Heart left ventricle (tissue), 16 donors: ENCODE results near the gene AGMO. TPM values are rescaled to one million over a fixed set of nuclear protein-coding genes. Genes with fewer than 3 reads are reported as not detected.

Experiments used
- ATAC-seq, 4 donors: fragments of 200-7000 bp; cut with Tn5 transposase; one replicate each; pipeline ENCODE4 v1.9.1; 2020 to 2022; ENCODE audit warnings: moderate library complexity in 4 of 4, mild to moderate bottlenecking in 3 of 4, moderate number of reproducible peaks in 1 of 4
- DNase-seq, 5 donors: peaks; one replicate each; pipeline ENCODE4 v3.0.0-alpha.2; 2020
- H3K27ac ChIP-seq, 12 donors: fragments of 200-600 bp; sonication (generic) in 4 of 12; one replicate each; pipeline versions ENCODE4 v1.5.0 to v1.8.0; 2016 to 2022; ENCODE audit warnings: mild to moderate bottlenecking in 2 of 12
- H3K27me3 ChIP-seq, 9 donors: fragments of 200-600 bp; sonication (generic) in 2 of 9; one replicate each; pipeline versions ENCODE4 v1.5.1 to v1.8.0; 2016 to 2022; ENCODE audit warnings: mild to moderate bottlenecking in 3 of 9
- H3K36me3 ChIP-seq, 9 donors: fragments of 200-600 bp; sonication (generic) in 2 of 9; one replicate each; pipeline versions ENCODE4 v1.5.0 to v1.8.0; 2018 to 2022; ENCODE audit warnings: mild to moderate bottlenecking in 2 of 9
- H3K4me1 ChIP-seq, 12 donors: fragments of 200-600 bp; sonication (generic) in 4 of 12; one replicate each; pipeline versions ENCODE4 v1.5.0 to v1.8.0; 2016 to 2022; ENCODE audit warnings: mild to moderate bottlenecking in 3 of 12
- H3K4me3 ChIP-seq, 12 donors: fragments of 200-600 bp; sonication (generic) in 4 of 12; one replicate each; pipeline versions ENCODE4 v1.5.0 to v1.8.0; 2017 to 2022; ENCODE audit warnings: mild to moderate bottlenecking in 9 of 12, moderate library complexity in 4 of 12
- H3K9me3 ChIP-seq, 12 donors: fragments of 200-600 bp; sonication (generic) in 4 of 12; one replicate each; pipeline versions ENCODE4 v1.5.0 to v1.8.0; 2016 to 2022; ENCODE audit warnings: mild to moderate bottlenecking in 1 of 12
- POLR2A ChIP-seq, 2 donors: fragments of 450-650 bp; IDR thresholded peaks; one replicate each; pipeline ENCODE4 v1.6.1; 2017; ENCODE audit warnings: antibody characterized with exemption in 2 of 2, mild to moderate bottlenecking in 2 of 2, moderate library complexity in 2 of 2
- WGBS, 4 donors: extraction: QIAGEN DNeasy Blood & Tissue Kit in 2 of 4; methylation state at CpG; one replicate each; pipeline versions ENCODE4 v1.1.5 to v1.1.7; 2013 to 2018; 5-methylcytosine and 5-hydroxymethylcytosine counted together
- intact Hi-C, 10 donors: fragments of 100-400 bp; cut with DNase I; formaldehyde crosslinking; loops; one replicate each; pipeline versions ENCODE4 v1.11.1 to v1.14.2; 2022
- polyA plus RNA-seq, 2 donors: library from polyadenylated mRNA; stranded (reverse); fragments of 200-250 nt; gene quantifications; one replicate each; pipeline ENCODE4 v1.2.3, GENCODE V29; 2013
- total RNA-seq, 9 donors: library from RNA; depleted of rRNA in 2 of 9; stranded (reverse); fragments of >200 nt in 2 of 9; fragmentation: NEBNext Ultra II Directional in 3 of 9; extraction: Animal tissue kit (Norgen Biotek cat#: 25700) in 3 of 9; gene quantifications; one replicate each; pipeline versions ENCODE4 v1.1.0 to v1.2.4, GENCODE V29; 2016 to 2023
- TF ChIP-seq, protein P1 (sequence below), 12 donors: fragments of 200-600 bp; sonication (generic) in 4 of 12; IDR thresholded peaks; one replicate each; pipeline versions ENCODE4 v1.5.0 to v1.8.0; 2018 to 2022; ENCODE audit warnings: antibody characterized with exemption in 12 of 12, mild to moderate bottlenecking in 5 of 12
- donor health status: ischemic (EF 13 %, LVEDD 7.1; RV severe dilation, severe dysfunction).
- donor health status: healthy with polysubstance abuse.
- donor health status: DM: no; HTN: yes; CAD: no.
- donor health status: DM: no; HTN: no; CAD: no.
- donor health status: ischemic (EF 25% LVEDD 6.9; RV normal size, moderate dysfunction).
- donor health status: ischemic (EF 25% LVEDD 5.7; RV mildly dilated, moderate dysfunction).
- donor health status: healthy.
- donor health status: DM: yes; HTN: yes; CAD: no.
- donor health status: ischemic (EF 35%, LVEDD 5.7; RV mildly dilated, moderate dysfunction).
- donor health status: nonischemic (EF 11% LVEDD 7.7; RV severe dilation, severe dysfunction).
- donor health status: DM: yes; HTN: yes; CAD: no.
- donor health status: PGD.
- donor health status: ischemic (EF 29% LVEDD 5.4; RV normal size, mild dysfunction).
- donor health status: nonischemic (EF 23%, LVEDD 6.1; RV moderate dilation, normal function).

Gene AGMO
- total and polyA plus RNA-seq, 11 donors, result 0.12 to 0.72 (median 0.40) TPM; not detected in 1

DNA sequence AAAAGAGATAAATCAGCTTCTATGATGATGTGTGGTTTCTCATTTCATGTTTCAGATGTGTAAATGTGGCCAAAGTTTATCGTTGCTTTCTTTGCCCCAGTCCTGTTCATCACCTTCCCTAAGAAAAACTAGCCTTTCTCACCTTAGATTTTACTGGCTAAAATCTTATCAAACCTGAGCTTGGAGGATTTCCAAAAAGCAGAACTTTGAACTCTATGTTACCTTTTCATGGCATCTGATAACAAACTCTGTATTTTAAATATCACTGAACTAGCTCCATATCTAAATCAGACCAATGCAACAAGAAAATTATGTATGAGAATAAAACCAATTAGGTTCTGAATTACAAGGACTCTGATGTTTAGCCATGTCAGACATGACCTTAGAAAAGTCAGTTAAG lies 335.8 kb downstream of the AGMO start:
- ATAC-seq (no peak), DNase-seq (no peak)
- intact Hi-C loops, result no loop called here
- Histone ChIP-seq H3K36me3 (no peaks in the 10 kb centered on the region), H3K4me3 (no peak overlapping the region), H3K27ac (no peak overlapping the region), H3K9me3 (peaks cover 0 to 12% (median 0%) of the 10 kb centered on the region in 12 donors), H3K4me1 (no peaks in the 10 kb centered on the region), H3K27me3 (no peaks in the 10 kb centered on the region)
- WGBS, 4 donors, result 76 to 91% (median 85%) methylated on average over 1 of the region's 1 CpG
- TF ChIP-seq, protein P1, sequence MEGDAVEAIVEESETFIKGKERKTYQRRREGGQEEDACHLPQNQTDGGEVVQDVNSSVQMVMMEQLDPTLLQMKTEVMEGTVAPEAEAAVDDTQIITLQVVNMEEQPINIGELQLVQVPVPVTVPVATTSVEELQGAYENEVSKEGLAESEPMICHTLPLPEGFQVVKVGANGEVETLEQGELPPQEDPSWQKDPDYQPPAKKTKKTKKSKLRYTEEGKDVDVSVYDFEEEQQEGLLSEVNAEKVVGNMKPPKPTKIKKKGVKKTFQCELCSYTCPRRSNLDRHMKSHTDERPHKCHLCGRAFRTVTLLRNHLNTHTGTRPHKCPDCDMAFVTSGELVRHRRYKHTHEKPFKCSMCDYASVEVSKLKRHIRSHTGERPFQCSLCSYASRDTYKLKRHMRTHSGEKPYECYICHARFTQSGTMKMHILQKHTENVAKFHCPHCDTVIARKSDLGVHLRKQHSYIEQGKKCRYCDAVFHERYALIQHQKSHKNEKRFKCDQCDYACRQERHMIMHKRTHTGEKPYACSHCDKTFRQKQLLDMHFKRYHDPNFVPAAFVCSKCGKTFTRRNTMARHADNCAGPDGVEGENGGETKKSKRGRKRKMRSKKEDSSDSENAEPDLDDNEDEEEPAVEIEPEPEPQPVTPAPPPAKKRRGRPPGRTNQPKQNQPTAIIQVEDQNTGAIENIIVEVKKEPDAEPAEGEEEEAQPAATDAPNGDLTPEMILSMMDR (IDR thresholded peaks at IDR 0.05), result no peak
- no peak for TF ChIP-seq POLR2A (IDR thresholded peaks at IDR 0.05)

- H3K4me1 ChIP-seq, result no peaks in the 10 kb centered on the region
- DNase-seq (no peak), ATAC-seq (no peak)
- no peak overlapping the region for H3K4me3 ChIP-seq
- no peaks in the 10 kb centered on the region for H3K27me3 ChIP-seq
- no peaks in the 10 kb centered on the region for H3K36me3 ChIP-seq
- TF ChIP-seq, protein P1 (IDR thresholded peaks at IDR 0.05), result no peak
- no peak for TF ChIP-seq POLR2A (IDR thresholded peaks at IDR 0.05)
- intact Hi-C loops, result no loop called here
- H3K9me3 ChIP-seq, result peaks cover 0 to 6% (median 0%) of the 10 kb centered on the region in 12 donors
- no peak overlapping the region for H3K27ac ChIP-seq
- 54 to 74% (median 59%) methylated on average over 1 of the region's 1 CpG for WGBS, 4 donors
Observed at GRCh38 chr7:15219758-15220157, 342.1 kb downstream of the AGMO start.

- intact Hi-C loops, result no loop called here
- Histone ChIP-seq H3K4me1 (no peaks in the 10 kb centered on the region), H3K36me3 (no peaks in the 10 kb centered on the region), H3K27me3 (no peaks in the 10 kb centered on the region), H3K9me3 (no peaks in the 10 kb centered on the region), H3K4me3 (no peak overlapping the region), H3K27ac (no peak overlapping the region)
- DNase-seq (no peak), ATAC-seq (no peak)
- TF ChIP-seq, protein P1 (IDR thresholded peaks at IDR 0.05), result no peak
- no peak for TF ChIP-seq POLR2A (IDR thresholded peaks at IDR 0.05)
- WGBS, 4 donors, result 44 to 53% (median 48%) methylated on average over 1 of the region's 1 CpG
Observed at GRCh38 chr7:15218261-15218660, 343.6 kb downstream of the AGMO start.

- no peak overlapping the region for H3K27ac ChIP-seq
- H3K4me3 ChIP-seq, result no peak overlapping the region
- 94 to 96% (median 94%) methylated on average over 4 of the region's 4 CpGs for WGBS, 4 donors
- intact Hi-C loops, result no loop called here
- no peaks in the 10 kb centered on the region for H3K36me3 ChIP-seq
- no peaks in the 10 kb centered on the region for H3K27me3 ChIP-seq
- DNase-seq, result no peak
- no peaks in the 10 kb centered on the region for H3K4me1 ChIP-seq
- no peak for ATAC-seq
- H3K9me3 ChIP-seq, result no peaks in the 10 kb centered on the region
- TF ChIP-seq, protein P1 (IDR thresholded peaks at IDR 0.05), result no peak
- no peak for TF ChIP-seq POLR2A (IDR thresholded peaks at IDR 0.05)
Observed at GRCh38 chr7:15215616-15216015, 346.2 kb downstream of the AGMO start.
